Left lobe of liver (tissue), 2 donors: ENCODE measurements around the gene ZNF277. TPM values are rescaled to one million over a fixed set of nuclear protein-coding genes. Genes with fewer than 3 reads are reported as not detected.
"Not testable (repeated sequence)": the region's sequence is repeated elsewhere in the genome, so short reads cannot be mapped to it uniquely, and the experiment has no call there.

Experiments used
- ATAC-seq: fragments of 200-7000 bp; cut with Tn5 transposase; one replicate; pipeline ENCODE4 v1.9.1; 2020; ENCODE audit warnings: mild to moderate bottlenecking, moderate library complexity
- DNase-seq: peaks from one replicate; pipeline ENCODE4 v3.0.0-alpha.2; 2020; ENCODE audit warnings: low spot score
- total RNA-seq: library from RNA; stranded (reverse); gene quantifications from one replicate; pipeline ENCODE4 v1.2.1, GENCODE V29; 2021
- donor health status: DM: no; HTN: no; CAD: no; lungs with moderate emphysema.
- donor health status: DM: no; HTN: yes; CAD: no.

ZNF277 gene
- total RNA-seq, 1 donor from 2014 or later = 13.8 TPM

- DNase-seq (no peak), ATAC-seq (no peak)
Measured at GRCh38 chr7:112283382-112283910, 77.0 kb downstream of the ZNF277 start.

- no peak for DNase-seq
- no peak for ATAC-seq
Measured at GRCh38 chr7:112286250-112287086, 80.0 kb downstream of the ZNF277 start.

- DNase-seq = no peak
- ATAC-seq = no peak
Measured at GRCh38 chr7:112288301-112288700, 81.8 kb downstream of the ZNF277 start.

DNA sequence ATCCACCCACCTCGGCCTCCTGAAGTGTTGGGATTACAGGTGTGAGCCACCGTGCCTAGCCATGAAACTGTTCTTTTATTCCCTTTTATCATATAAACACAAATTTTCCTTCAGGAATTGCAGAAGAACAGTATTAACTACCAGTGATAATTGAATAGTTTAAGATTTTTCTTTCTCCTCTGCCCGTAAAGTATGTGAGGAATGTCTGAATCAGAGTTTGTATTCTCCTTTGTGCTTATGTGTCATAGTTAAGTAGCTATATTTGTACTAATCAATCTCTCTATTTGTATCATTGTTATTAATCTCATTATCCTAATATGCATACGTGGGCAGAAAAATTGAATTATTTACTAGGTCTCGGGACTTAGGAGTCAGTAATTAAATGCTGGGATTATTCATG, 83.6 kb downstream of the ZNF277 start:
- ATAC-seq (no peak), DNase-seq (no peak)

DNA sequence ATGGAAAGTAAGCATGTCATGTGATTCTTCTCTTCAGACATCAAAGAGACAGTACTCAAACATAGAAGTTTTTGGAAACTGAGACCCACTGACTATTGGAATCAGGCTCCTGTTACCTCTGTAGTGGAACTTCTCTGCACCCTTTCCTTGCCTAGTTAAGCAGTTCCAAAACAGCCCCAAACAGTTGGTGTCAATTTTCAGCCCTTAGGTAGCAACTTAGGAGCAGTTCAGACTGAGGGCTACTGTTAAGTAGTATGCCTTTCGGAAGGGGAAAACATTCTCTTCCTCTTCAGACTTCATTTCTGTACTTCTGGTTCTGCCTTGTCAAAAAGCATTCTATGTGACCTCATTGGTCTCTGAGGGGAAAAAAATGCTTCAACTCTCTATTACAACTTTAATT, 85.7 kb downstream of the ZNF277 start:
- DNase-seq (no peak), ATAC-seq (no peak)

- DNase-seq = no peak
Measured at GRCh38 chr7:112293416-112293815, 86.9 kb downstream of the ZNF277 start.

GRCh38 chr7:112296432-112296831, 89.9 kb downstream of the ZNF277 start:
- ATAC-seq (no peak), DNase-seq (no peak)

More at GRCh38 chr7:112293416-112293815, 86.9 kb downstream of the ZNF277 start:
- ATAC-seq = no peak

- DNase-seq (no peak), ATAC-seq (no peak)
Measured at GRCh38 chr7:112297681-112298080, 91.2 kb downstream of the ZNF277 start.

DNA sequence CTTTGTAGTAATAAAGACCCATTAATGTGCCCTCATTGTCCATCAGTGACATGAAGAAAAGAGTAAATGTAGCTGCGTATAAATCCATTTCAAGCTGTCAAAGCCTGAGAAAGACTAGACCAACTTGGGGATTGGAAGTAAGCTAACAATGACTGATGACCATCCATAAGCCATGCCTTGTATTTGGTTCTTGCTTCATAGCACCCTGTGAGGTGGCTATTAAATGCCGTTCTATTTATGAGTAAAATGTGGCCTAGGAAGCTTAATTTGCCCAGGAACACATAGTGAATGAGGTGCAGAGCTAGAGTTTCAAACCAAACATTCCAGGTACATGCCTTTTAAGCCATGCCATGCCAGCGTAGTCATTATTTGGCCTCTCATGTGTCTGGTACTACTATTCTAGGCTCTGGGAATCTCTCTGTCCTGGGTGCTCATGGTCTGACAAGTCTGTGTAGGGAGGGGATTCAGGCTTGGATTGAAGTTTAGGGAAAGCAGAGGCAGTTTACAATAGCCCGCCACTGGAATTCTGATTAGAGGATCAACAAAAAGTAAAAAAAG, 92.1 kb downstream of the ZNF277 start:
- ATAC-seq (no peak), DNase-seq (no peak)

- no peak for ATAC-seq
- no peak for DNase-seq
Measured at GRCh38 chr7:112300072-112300471, 93.6 kb downstream of the ZNF277 start.

- DNase-seq (no peak), ATAC-seq (no peak)
Measured at GRCh38 chr7:112300831-112301407, 94.4 kb downstream of the ZNF277 start.

- DNase-seq (no peak), ATAC-seq (no peak)
Measured at GRCh38 chr7:112302566-112302965, 96.1 kb downstream of the ZNF277 start.

DNA sequence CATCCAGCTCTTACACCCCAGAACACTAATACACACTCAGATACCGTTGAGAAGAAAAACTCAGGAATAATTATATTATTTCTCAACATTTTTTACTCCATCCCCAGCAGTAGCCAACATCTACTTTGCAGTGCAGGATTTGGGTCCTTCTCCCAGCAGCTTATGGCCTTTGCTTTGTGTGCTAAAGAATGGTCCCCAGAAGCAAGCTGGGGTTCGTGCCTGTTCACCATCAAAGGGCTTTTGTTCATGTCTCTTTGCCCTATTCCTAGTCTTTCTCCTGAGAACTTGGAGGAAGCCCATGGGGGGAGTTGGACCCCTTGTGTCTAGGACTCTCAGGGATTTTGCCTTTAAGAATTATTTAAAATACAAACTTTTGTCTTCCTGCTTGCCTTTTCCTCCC, 100.4 kb downstream of the ZNF277 start:
- DNase-seq = no peak
- ATAC-seq = no peak

DNA sequence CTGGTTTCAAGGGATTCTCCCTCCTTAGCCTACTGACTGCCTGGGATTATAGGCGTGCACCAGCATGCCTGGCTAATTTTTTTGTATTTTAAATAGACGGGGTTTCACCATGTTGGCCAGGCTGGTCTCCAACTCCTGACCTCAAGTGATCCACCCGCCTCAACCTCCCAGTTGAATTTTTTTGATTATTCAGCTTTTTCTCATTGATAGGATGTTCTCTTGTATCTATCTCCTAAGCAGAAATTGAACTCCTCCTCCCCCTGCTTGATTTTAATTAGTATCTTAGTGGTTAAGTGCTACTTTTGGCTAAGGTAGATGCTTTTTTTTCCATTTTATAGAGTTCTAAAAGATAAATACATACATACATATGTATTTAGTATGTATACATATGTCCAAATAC, 101.0 kb downstream of the ZNF277 start:
- DNase-seq = no peak
- ATAC-seq = no peak

GRCh38 chr7:112308974-112309373, 102.5 kb downstream of the ZNF277 start:
- no peak for ATAC-seq
- DNase-seq = no peak

DNA sequence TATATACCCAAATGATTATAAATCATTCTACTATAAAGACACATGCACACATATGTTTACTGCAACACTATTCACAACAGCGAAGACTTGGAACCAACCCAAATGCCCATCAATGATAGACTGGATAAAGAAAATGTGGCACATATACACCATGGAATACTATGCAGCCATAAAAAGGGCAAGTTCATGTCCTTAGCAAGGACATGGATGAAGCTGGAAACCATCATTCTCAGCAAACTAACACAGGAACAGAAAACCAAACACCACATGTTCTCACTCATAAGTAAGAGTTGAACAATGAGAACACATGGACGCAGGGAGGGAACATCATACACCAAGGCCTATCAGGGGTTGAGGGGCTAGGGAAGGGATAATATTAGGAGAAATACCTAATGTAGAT, 110.3 kb downstream of the ZNF277 start:
- not testable (repeated sequence) for ATAC-seq, DNase-seq

DNA sequence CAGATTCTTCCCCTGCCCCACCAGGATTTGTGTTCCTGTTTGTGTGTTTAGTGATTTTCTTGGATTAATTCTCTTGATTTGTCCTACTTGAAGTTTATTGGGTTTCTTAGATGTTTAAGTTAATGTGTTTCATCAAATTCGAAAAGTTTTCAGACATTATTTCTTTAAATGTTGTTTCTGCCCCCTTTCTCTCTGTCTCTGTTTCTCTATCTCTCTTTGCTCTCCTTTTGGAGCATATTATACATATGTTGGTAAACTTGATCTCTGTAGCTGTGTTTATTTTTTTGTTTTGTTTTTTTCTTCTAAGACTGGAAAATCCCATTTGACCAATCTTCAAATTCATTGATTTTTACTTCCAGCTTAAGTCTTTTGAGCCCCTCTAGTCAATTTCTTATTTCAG, 115.6 kb downstream of the ZNF277 start:
- ATAC-seq (no peak), DNase-seq (no peak)

DNA sequence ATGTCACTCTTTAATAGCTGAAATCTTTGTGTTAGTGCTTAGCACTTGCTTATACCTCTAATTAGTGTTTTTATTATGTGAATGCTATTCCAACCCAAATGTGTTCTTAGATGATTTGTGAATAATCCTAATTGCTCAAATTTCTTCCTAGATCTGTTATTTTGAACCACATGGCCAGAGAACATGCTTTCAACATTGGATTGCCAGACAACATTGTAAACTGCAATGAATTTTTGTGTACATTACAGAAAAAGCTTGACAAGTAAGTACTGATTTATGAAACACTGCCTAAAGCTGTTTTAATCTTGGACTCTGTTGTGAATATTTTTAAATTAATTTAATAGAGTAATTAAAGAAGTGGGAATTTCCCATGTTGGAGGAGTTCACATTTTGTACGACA, 121.1 kb downstream of the ZNF277 start:
- DNase-seq (no peak), ATAC-seq (no peak)

DNA sequence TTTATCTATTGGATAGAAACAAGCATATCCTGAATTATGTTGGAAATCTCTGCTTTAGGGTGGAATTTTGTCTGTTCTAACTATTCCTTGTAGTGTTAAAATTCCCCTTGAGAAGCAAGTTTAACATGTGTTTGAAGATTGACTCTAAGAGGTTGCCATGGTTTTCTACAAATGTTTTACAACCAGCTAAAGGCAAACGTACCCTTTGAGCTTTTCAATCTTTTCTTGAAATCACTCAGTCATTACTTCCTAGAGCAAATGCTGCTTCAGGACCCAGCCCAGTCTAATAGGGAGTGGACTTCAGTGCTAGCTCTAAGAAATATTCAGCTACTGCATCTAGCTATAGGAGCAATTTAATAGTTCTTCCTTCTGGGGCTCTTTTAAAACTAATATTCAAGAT, 125.0 kb downstream of the ZNF277 start:
- DNase-seq = no peak
- ATAC-seq = no peak

- no peak for DNase-seq
- no peak for ATAC-seq
Measured at GRCh38 chr7:112334366-112334765, 127.9 kb downstream of the ZNF277 start.

- no peak for ATAC-seq
- DNase-seq = no peak
Measured at GRCh38 chr7:112336261-112336660, 129.8 kb downstream of the ZNF277 start.
